GM12878 (cell line): ENCODE results near the gene LHFPL2.

ENCODE experiments used
- EZH2 ChIP-seq: IDR thresholded peaks from 2 replicates; pipeline ENCODE4 v1.6.1; 2012; ENCODE audit warnings: low read depth, mild to moderate bottlenecking, control low read depth, inconsistent platforms, low read length, borderline replicate concordance; ENCODE audit not compliant: control insufficient read depth
- KAT2A ChIP-seq: conservative IDR thresholded peaks from 2 replicates; pipeline ENCODE4 v1.6.1; 2011; ENCODE audit warnings: low read depth, low read length; ENCODE audit not compliant: control insufficient read depth

DNA sequence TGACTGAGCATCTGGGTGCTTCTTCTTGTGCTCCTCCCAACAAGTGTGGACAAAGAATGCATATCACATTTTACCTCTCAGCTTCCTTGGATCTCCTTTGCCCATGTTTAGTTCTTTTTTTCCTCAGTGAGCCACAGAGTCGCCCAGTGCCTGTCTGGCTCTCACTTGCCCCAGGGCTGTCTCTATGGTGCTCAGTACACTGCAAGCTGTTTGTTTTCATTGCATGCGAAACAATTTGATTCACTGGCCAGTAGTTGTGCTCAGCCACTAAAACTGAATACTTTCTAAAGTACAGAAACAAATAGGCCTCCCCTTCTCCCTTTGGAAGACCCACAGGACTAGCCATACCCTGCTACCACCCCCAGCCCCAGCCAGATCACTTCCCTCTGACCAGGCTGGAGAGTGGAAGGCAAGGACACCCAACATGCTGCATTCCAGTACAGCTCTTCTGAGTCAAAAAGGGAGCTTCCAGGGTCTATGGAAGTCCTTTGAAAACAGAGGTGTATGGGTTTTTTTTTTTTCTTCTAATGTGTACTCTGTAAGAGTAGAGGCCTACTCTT, 3.8 kb downstream of the LHFPL2 start:
- TF ChIP-seq KAT2A (no peak), EZH2 (no peak)
